Esophagus mucosa (tissue), 1 donor: ENCODE results near the gene KCNQ2. TPM values are rescaled to one million over a fixed set of nuclear protein-coding genes. Genes with fewer than 3 reads are reported as not detected.
A peak's percentile ranks its signal among the peaks of the same experiment; 100 is the strongest.

ENCODE experiments used
- ATAC-seq: fragments of 200-7000 bp; cut with Tn5 transposase; one replicate; pipeline ENCODE4 v1.9.1; 2020
- total RNA-seq: library from RNA; stranded (reverse); gene quantifications from one replicate; pipeline ENCODE4 v1.2.4, GENCODE V29; 2023
- donor health status: DM: yes; HTN: yes; CAD: no.

KCNQ2 gene
- total RNA-seq, 1 donor from 2014 or later: not detected

- no peak for ATAC-seq
Measured at GRCh38 chr20:63403403-63404105, 68.9 kb downstream of the KCNQ2 start.

GRCh38 chr20:63402860-63403220 is 69.6 kb downstream of the KCNQ2 start:
- ATAC-seq: no peak

- no peak for ATAC-seq
Measured at GRCh38 chr20:63402181-63402859, 70.1 kb downstream of the KCNQ2 start.

GRCh38 chr20:63401384-63402110 is 70.9 kb downstream of the KCNQ2 start:
- ATAC-seq: no peak

- ATAC-seq: no peak
Measured at GRCh38 chr20:63400486-63401210, 71.8 kb downstream of the KCNQ2 start.

GRCh38 chr20:63399596-63400375 is 72.7 kb downstream of the KCNQ2 start:
- no peak for ATAC-seq

- no peak for ATAC-seq
Measured at GRCh38 chr20:63398744-63399514, 73.5 kb downstream of the KCNQ2 start.

GRCh38 chr20:63397946-63398450 is 74.5 kb downstream of the KCNQ2 start:
- no peak for ATAC-seq

- ATAC-seq: no peak
Measured at GRCh38 chr20:63397155-63397843, 75.2 kb downstream of the KCNQ2 start.

- no peak for ATAC-seq
Measured at GRCh38 chr20:63396300-63396699, 76.2 kb downstream of the KCNQ2 start.

GRCh38 chr20:63395723-63396122 is 76.7 kb downstream of the KCNQ2 start:
- no peak for ATAC-seq

GRCh38 chr20:63394920-63395455 is 77.5 kb downstream of the KCNQ2 start:
- no peak for ATAC-seq

- no peak for ATAC-seq
Measured at GRCh38 chr20:63394069-63394919, 78.2 kb downstream of the KCNQ2 start.

GRCh38 chr20:63393566-63393965 is 78.9 kb downstream of the KCNQ2 start:
- ATAC-seq: no peak

- peak; percentile 15 for ATAC-seq
Measured at GRCh38 chr20:63392465-63393365, 79.7 kb downstream of the KCNQ2 start.

GRCh38 chr20:63387917-63388316 is 84.5 kb downstream of the KCNQ2 start:
- no peak for ATAC-seq

- ATAC-seq: no peak
Measured at GRCh38 chr20:63387393-63387792, 85.1 kb downstream of the KCNQ2 start.

GRCh38 chr20:63386491-63386890 is 86.0 kb downstream of the KCNQ2 start:
- no peak for ATAC-seq
